HL-60 (cell line): ENCODE results near the gene DHRSX.

ENCODE experiments used
- DNase-seq, 2 experiments: peaks; one replicate each; pipeline ENCODE4 v3.0.0-alpha.2; 2010 to 2020; ENCODE audit warnings: low read depth in 1 of 2, low spot score in 1 of 2
- H3K27ac ChIP-seq: fragments of 250-450 bp; sonication (Bioruptor Pico); replicated peaks from 2 replicates; pipeline ENCODE4 v1.5.1; 2020; ENCODE audit warnings: mild to moderate bottlenecking, moderate library complexity
- H3K27me3 ChIP-seq: fragments of 250-450 bp; sonication (Bioruptor Pico); 2 replicates; pipeline ENCODE4 v1.5.1; 2021; ENCODE audit warnings: mild to moderate bottlenecking, moderate library complexity; ENCODE audit not compliant: insufficient read depth, poor library complexity, severe bottlenecking
- H3K4me3 ChIP-seq: replicated peaks from 2 replicates; pipeline ENCODE4 v1.5.1; 2011; ENCODE audit warnings: mild to moderate bottlenecking, control low read depth, low read length; ENCODE audit not compliant: insufficient read depth
- GABPA ChIP-seq: IDR thresholded peaks from 2 replicates; pipeline ENCODE4 v1.6.1; 2012; ENCODE audit warnings: low read depth
- POLR2AphosphoS5 ChIP-seq: IDR thresholded peaks from 2 replicates; pipeline ENCODE4 v1.6.1; 2012; ENCODE audit warnings: low read depth
- SPI1 ChIP-seq: IDR thresholded peaks from 2 replicates; pipeline ENCODE4 v1.6.1; 2012; ENCODE audit warnings: low read depth, mild to moderate bottlenecking, borderline replicate concordance
- TF ChIP-seq, protein P1 (sequence below): IDR thresholded peaks from 2 replicates; pipeline ENCODE4 v1.6.1; 2012; ENCODE audit warnings: low read depth; ENCODE audit not compliant: insufficient replicate concordance
- TF ChIP-seq, protein P2 (sequence below): IDR thresholded peaks from one replicate; pipeline ENCODE4 v1.5.1; 2011; ENCODE audit warnings: low read length, control low read depth, inconsistent platforms; ENCODE audit not compliant: insufficient read depth

DHRSX gene

DNA sequence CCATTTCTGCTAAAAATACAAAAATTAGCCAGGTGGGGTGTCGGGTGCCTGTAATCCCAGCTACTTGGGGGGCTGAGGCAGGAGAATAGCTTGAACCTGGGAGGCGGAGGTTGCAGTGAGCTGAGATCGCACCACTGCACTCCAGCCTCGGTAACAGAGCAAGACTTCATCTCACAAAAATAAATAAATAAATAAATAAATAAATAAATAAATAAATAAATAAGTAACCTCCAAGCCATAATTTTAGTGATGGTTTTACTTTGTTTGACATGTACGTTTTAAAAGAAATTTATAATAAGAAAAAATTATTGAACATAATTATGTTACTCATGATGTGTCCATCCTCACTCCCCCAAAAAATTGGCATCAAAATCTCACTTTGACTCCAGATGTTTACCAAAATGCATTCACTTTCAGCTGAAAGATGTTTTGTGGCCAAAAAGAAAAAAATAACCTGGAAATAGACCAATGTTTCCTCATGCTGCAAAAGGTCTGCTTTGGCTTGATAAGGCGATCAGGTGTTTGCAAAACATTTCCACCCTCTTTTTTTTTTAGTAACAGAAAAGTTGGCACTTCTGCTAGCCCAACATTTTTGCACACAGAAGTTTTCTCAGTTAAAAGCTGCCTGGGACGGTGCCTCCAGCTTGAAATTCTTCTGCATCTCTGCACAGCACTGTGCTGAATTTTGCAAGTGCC, 42.2 kb upstream of the DHRSX start:
- no peak for DNase-seq
- TF ChIP-seq POLR2AphosphoS5: no peak
- TF ChIP-seq GABPA: no peak
- TF ChIP-seq, protein P1, sequence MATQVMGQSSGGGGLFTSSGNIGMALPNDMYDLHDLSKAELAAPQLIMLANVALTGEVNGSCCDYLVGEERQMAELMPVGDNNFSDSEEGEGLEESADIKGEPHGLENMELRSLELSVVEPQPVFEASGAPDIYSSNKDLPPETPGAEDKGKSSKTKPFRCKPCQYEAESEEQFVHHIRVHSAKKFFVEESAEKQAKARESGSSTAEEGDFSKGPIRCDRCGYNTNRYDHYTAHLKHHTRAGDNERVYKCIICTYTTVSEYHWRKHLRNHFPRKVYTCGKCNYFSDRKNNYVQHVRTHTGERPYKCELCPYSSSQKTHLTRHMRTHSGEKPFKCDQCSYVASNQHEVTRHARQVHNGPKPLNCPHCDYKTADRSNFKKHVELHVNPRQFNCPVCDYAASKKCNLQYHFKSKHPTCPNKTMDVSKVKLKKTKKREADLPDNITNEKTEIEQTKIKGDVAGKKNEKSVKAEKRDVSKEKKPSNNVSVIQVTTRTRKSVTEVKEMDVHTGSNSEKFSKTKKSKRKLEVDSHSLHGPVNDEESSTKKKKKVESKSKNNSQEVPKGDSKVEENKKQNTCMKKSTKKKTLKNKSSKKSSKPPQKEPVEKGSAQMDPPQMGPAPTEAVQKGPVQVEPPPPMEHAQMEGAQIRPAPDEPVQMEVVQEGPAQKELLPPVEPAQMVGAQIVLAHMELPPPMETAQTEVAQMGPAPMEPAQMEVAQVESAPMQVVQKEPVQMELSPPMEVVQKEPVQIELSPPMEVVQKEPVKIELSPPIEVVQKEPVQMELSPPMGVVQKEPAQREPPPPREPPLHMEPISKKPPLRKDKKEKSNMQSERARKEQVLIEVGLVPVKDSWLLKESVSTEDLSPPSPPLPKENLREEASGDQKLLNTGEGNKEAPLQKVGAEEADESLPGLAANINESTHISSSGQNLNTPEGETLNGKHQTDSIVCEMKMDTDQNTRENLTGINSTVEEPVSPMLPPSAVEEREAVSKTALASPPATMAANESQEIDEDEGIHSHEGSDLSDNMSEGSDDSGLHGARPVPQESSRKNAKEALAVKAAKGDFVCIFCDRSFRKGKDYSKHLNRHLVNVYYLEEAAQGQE: no peak
- no peak for TF ChIP-seq SPI1
- TF ChIP-seq, protein P2, sequence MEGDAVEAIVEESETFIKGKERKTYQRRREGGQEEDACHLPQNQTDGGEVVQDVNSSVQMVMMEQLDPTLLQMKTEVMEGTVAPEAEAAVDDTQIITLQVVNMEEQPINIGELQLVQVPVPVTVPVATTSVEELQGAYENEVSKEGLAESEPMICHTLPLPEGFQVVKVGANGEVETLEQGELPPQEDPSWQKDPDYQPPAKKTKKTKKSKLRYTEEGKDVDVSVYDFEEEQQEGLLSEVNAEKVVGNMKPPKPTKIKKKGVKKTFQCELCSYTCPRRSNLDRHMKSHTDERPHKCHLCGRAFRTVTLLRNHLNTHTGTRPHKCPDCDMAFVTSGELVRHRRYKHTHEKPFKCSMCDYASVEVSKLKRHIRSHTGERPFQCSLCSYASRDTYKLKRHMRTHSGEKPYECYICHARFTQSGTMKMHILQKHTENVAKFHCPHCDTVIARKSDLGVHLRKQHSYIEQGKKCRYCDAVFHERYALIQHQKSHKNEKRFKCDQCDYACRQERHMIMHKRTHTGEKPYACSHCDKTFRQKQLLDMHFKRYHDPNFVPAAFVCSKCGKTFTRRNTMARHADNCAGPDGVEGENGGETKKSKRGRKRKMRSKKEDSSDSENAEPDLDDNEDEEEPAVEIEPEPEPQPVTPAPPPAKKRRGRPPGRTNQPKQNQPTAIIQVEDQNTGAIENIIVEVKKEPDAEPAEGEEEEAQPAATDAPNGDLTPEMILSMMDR: no peak
- no peak overlapping the region for H3K27ac ChIP-seq
- no peak overlapping the region for H3K4me3 ChIP-seq
- no peaks in the 10 kb centered on the region for H3K27me3 ChIP-seq

DNA sequence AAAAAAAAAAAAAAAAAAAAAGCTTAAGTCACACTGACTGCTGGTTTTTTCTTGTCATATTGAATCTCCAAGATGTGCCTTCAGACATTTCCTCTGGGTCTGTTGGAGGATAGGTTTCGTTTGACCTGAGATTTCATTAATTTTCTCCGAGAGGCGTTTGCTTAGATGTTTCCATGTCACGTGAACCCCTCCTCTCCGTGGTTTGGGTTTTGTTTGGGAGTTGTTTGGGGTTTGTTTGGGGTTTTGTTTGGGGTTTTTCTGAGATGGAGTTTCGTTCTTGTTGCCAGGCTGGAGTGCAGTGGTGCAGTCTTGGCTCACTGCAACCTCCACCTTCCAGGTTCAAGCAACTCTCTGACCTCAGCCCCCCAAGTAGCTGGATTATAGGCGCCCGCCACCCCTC, 40.8 kb upstream of the DHRSX start:
- Histone ChIP-seq H3K27me3 (no peaks in the 10 kb centered on the region), H3K27ac (no peak overlapping the region), H3K4me3 (no peak overlapping the region)
- DNase-seq: no peak
- TF ChIP-seq GABPA: no peak
- TF ChIP-seq, protein P2: no peak
- TF ChIP-seq, protein P1: no peak
- TF ChIP-seq SPI1: no peak
- no peak for TF ChIP-seq POLR2AphosphoS5

DNA sequence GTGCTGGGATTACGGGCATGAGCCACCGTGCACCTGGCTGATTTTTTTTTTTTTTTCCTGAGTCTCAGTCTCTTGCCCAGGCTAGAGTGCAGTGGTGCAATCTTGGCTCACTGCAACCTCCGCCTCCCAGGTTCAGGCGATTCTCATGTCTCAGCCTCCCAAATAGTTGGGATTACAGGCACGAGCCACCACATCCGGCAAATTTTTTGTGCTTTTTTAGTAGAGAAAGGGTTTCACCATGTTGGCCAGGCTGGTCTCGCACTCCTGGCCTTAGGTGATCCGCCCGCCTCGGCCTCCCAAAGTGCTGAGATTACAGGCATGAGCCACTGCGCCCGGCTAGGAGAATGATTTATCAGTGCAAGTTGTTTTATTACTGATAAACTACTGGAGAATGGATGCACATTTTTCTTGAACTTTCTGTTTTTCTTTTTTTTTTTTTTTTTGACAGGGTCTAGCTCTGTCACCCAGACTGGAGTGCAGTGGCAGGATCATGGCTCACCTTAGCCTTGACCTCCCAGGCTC, 39.7 kb upstream of the DHRSX start:
- Histone ChIP-seq H3K4me3 (no peak overlapping the region), H3K27ac (no peak overlapping the region), H3K27me3 (no peaks in the 10 kb centered on the region)
- no peak for DNase-seq
- TF ChIP-seq, protein P1: no peak
- TF ChIP-seq, protein P2: no peak
- TF ChIP-seq GABPA (no peak), SPI1 (no peak), POLR2AphosphoS5 (no peak)
